ENCODE results near the gene C16orf92.

DNA sequence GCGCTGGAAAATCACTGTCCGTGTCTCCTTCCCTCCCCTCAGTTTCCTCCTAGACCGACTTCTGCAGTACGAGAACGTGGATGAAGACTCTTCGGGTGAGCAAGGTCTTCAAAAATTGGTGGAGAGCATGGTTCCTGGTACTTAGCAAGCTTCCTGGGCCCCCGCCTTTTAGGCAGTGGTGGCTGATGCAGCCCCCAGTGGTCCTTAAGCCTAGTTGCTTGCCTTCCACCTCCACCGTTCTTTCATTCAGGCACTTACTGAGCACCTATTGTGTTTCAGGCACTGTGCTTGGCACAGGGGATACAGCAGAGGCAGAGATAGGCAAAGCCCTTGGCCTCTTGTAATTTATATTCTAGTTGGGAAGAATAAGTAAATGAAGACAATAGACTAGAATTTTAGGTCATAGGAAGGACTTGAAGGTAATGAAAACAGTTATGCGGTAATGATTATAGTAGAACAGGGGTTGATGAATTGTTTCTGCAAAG is 26.2 kb upstream of the C16orf92 start:
- TF ChIP-seq PHB2 (IDR thresholded peaks at IDR 0.05; ENCODE audit: partially characterized antibody) (no peak), CBX2 (IDR thresholded peaks at IDR 0.05; ENCODE audit: low read depth, low read length) (no peak), CBX2 (CRISPR knock-in tag; IDR thresholded peaks at IDR 0.05; ENCODE audit: low read depth) (no peak), ZNF747 (CRISPR knock-in tag; IDR thresholded peaks at IDR 0.05; ENCODE audit: borderline replicate concordance) (no peak), SKIL (CRISPR knock-in tag; IDR thresholded peaks at IDR 0.05; ENCODE audit: borderline replicate concordance) (no peak), FOXP1 (IDR thresholded peaks at IDR 0.05) (no peak), FOXP1 (CRISPR knock-in tag; IDR thresholded peaks at IDR 0.05) (no peak), HBP1 (CRISPR knock-in tag; IDR thresholded peaks at IDR 0.05; ENCODE audit: low read depth) (no peak), EP300 (IDR thresholded peaks at IDR 0.05; ENCODE audit: low read depth in 2 of 2, low read length in 2 of 2) (no peak), EP300 (CRISPR knock-in tag; IDR thresholded peaks at IDR 0.05; ENCODE audit: borderline replicate concordance) (no peak), ZSCAN29 (CRISPR knock-in tag; conservative IDR thresholded peaks at IDR 0.05) (no peak), ZNF713 (CRISPR knock-in tag; IDR thresholded peaks at IDR 0.05) (no peak), MAFK (conservative IDR thresholded peaks at IDR 0.05 in 1 of 2, IDR thresholded peaks at IDR 0.05 in 1 of 2; ENCODE audit: low read length in 2 of 2) (no peak), CHD2 (IDR thresholded peaks at IDR 0.05; ENCODE audit: low read depth, low read length) (no peak)
- TF ChIP-seq, protein P1, sequence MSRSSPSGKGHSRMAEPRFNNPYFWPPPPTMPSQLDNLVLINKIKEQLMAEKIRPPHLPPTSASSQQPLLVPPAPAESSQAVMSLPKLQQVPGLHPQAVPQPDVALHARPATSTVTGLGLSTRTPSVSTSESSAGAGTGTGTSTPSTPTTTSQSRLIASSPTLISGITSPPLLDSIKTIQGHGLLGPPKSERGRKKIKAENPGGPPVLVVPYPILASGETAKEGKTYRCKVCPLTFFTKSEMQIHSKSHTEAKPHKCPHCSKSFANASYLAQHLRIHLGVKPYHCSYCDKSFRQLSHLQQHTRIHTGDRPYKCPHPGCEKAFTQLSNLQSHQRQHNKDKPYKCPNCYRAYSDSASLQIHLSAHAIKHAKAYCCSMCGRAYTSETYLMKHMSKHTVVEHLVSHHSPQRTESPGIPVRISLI (CRISPR knock-in tag; IDR thresholded peaks at IDR 0.05; ENCODE audit: borderline replicate concordance) = no peak
